HG03135 (cell line): ENCODE measurements around the gene MMP25.

ENCODE experiments used
- ATAC-seq: cut with Tn5 transposase; IDR thresholded peaks from one replicate; pipeline ENCODE4 v1.9.1; 2021; ENCODE audit warnings: mild to moderate bottlenecking, moderate library complexity; ENCODE audit not compliant: unreplicated experiment

MMP25 gene

DNA sequence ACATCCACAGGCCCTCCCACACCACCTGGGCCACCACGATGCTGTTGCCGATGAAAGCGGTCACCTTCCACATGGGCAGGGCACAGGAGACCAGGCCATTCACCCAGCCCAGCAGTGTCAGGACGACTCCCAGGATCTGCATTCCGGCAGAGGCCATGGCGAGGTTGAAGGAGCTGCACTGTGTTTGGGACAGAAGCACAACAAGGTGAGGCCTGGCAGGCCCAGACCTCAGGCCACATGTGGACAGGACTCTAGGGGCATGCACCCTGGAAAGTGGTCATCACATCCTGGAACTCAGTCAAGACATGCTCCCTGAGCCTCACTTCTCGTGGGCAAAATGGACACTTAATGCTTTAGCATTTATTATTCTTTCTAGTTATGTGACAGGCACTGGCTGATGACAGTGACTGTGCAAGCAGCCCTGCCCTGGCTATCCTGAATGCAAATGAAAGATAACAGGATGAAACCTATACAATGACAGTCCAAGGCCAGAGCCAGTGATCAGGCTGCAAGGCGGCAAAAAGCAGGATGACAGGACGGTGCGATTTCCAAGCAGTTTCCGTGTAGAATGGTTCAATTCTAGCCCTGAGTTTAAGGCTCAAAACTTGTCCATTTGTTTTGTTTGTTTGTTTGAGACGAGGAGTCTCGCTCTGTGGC lies 30.4 kb upstream of the MMP25 start:
- no peak for ATAC-seq

DNA sequence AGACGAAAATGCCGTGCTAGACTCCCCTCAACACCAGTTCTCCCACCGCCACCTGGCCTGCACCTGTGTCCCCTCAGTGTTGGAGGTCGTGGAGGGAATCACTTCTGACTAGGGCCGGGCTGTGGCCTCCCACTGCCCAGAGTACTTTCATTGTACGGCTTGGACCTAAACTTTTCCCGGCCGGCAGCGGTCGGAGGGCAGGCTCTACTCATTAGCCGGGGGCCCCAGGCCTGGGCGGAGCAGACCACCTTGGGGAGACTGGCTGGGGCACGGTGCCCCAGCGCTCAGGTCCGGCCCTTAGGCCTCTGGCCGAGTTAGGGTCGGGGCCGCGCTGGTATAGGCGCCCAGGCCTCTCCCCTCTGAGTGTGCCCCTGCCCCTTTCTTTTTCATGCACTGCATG lies 29.0 kb upstream of the MMP25 start:
- ATAC-seq = no peak

DNA sequence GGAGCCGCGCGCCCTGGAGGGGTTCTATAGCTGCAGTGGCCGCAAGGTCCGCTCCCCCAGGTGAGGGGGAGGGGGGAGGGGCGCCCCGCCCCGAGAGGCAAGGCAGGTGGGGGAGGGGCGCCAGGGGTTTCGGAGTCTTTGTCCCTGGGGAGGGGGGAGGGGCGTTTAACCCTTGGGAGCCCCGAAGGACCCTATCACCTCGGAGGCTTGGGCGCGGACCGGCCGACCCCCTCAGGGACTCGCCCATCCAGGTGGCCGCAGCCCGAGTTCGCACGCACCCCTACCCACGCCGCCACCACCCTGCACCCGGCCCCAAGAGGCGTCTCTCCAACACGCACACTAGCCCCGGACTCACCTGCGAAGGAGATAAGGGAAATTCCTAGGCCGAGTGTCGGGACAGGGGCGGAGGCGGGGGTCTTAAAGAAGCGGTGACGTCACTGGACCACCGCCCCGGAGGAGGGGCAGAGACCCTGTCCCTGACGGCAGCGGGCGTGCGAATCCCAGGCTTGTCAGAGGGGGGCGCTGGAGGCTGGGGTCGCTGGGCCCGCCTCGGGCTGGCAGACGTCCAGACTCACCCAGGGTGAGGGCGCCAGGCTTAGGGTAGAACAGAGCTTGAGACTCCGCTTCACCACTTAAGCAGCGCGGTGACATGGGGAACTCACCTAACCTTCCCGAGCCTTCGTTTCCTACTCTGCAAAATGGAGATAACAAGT lies 28.4 kb upstream of the MMP25 start, which contains the start of gene CLDN6:
Gene CLDN6, minus strand, starts transcription at position 390 of the 713 bp plus-strand sequence. CDS start 2,162 bp downstream, outside the sequence.
- no peak for ATAC-seq

DNA sequence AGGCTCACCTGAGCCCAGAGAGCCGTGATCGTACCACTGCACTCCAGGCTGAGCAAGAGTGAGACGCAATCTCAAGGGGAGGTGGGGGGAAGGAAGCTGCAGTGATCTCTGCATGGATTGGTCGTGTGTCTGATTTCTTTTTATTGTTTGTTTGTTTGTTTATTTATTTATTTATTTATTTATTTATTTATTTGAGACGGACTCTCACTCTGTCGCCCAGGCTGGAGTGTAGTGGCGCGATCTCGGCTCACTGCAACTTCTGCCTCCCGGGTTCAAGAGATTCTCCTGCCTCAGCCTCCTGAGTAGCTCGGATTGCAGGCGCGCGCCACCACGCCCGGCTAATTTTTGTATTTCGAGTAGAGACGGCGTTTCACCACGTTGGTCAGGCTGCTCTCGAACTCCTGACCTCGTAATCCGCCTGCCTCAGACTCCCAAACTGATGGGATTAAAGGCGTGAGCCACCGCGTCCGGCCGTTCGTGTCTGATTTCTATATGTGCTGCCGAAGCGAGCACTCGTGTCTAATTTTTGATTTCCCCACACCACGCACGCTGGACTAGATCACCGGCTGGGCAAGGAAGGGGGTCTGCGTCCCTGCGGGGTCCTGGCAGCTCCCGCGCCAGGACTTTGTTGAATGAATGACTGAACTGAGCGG lies 26.6 kb upstream of the MMP25 start:
- no peak for ATAC-seq

DNA sequence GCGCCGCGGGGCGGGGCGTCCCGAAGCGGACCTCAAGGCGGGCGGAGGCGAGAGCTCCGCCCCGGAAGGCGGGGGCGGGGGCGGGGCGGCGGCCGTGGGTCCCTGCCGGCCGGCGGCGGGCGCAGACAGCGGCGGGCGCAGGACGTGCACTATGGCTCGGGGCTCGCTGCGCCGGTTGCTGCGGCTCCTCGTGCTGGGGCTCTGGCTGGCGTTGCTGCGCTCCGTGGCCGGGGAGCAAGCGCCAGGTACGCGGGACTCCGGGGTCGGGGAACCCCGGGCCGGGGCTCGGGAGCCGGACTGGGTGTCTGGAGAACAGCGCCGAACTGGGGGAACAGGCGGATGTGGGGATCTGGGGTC lies 26.1 kb upstream of the MMP25 start, which contains the start of gene TNFRSF12A:
Gene TNFRSF12A, plus strand, starts transcription at position 122 of the 357 bp plus-strand sequence. Its CDS starts 30 bp downstream, at position 152.
- no peak for ATAC-seq

DNA sequence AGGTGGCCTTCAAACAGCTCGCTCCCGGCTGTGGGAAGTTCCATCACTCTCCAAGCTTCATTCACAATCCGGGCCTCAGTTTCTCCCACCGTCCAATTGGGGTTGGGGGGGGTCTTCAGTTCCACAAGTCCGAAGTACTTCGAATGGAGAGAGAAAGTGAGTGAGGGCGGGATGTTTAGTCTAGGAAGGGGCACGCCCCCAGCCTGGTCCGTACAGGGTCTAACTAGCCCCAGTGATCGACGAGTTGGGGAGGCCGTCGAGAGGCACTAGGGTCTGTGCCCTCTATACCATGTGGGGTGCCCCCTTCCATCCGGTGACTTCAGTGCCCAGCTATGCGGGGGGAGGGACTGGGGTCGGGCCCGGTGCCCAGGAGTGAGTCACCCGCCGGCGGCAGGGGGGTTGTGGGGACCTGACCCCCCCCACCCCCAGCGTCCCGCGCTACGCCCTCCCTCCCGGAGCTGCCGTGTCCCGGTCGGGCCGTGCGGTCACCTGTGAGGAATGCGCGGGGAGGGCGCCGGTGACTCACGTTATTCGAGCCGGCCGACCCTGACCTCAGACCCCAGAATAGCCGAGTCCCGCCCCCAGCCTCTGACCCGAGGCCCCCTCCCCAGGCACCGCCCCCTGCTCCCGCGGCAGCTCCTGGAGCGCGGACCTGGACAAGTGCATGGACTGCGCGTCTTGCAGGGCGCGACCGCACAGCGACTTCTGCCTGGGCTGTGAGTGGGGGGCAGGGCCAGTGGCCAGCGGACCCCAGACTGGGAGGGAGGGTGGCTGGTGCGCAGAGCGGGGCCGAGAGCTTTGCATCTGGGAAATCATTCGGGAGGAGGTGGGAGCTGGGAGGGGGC lies 25.5 kb upstream of the MMP25 start:
- no peak for ATAC-seq

DNA sequence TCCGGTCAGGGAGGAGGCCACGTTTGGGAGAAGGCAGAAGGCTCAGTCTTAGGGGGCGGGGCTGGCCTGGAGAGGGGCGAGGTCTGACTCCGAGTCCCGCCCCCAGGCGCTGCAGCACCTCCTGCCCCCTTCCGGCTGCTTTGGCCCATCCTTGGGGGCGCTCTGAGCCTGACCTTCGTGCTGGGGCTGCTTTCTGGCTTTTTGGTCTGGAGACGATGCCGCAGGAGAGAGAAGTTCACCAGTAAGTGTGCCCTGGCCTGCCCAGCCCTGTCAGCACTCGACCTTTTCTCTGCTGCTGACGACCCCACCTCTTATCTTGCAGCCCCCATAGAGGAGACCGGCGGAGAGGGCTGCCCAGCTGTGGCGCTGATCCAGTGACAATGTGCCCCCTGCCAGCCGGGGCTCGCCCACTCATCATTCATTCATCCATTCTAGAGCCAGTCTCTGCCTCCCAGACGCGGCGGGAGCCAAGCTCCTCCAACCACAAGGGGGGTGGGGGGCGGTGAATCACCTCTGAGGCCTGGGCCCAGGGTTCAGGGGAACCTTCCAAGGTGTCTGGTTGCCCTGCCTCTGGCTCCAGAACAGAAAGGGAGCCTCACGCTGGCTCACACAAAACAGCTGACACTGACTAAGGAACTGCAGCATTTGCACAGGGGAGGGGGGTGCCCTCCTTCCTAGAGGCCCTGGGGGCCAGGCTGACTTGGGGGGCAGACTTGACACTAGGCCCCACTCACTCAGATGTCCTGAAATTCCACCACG lies 24.7 kb upstream of the MMP25 start:
- ATAC-seq = peak; percentile 32

DNA sequence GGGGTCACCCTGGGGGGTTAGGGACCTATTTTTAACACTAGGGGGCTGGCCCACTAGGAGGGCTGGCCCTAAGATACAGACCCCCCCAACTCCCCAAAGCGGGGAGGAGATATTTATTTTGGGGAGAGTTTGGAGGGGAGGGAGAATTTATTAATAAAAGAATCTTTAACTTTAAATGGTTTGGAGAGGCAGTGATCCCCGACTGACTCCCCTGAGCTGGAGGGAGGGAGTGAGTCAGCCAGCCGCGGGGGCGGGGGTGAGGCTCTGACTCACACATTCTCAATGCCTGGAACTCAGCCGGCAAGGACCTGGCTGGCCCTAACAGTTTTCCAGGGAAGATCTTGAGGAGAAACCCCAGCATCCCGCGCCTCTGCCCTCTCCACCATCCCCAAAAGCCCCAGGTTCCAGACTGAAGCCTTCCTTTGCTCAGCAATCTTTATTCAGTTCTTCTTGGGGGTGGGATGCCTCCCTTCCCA lies 24.1 kb upstream of the MMP25 start:
- no peak for ATAC-seq

DNA sequence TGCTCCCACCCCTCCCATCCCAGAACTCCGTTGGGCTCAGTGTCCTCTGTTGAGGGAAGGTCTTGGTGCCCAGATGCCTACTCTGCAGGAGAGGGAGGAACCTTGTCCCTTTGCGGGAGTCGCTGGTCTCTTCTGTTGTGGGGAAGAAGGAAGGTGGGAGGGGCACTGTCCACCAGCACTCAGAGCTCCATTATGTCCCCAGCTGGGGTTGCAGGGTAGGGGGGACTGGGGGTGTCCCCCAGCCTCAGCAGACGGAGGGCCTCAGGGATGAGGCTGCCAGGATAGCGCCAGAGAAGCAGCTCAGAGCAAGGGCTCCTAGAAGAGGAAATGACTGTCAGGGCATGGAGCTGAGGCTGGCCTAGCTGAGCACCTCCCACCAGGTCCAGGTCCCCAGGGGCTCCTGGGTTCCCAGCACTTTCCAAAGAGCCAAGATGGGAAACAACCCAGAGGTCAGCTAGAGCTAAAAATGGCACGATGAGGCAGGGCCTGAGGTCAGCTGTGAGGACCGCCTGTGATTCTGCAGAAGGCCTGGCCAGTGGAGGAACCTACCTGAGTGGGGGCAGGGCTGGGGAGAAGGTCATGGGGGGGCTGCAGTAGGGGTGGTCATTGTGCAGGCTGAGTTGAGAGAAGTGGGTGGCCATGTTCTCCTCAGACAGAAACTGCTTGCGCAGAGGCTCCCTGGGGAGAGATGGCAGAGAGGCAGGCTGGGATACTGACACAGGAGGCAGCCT lies 23.5 kb upstream of the MMP25 start:
- no peak for ATAC-seq

DNA sequence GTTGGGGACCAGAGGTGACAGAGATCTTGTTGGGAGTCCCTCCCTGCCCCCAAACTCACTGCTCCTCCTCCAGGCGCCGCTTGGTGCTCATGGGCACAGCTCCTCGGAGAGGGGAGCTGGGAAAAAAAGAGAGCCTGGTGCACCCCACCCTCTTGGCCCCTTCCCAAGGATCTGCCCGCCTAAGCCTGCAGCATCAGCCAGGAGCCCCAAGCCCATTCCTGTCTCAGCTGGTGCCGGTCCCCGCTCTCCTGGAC lies 23.0 kb upstream of the MMP25 start:
- no peak for ATAC-seq

DNA sequence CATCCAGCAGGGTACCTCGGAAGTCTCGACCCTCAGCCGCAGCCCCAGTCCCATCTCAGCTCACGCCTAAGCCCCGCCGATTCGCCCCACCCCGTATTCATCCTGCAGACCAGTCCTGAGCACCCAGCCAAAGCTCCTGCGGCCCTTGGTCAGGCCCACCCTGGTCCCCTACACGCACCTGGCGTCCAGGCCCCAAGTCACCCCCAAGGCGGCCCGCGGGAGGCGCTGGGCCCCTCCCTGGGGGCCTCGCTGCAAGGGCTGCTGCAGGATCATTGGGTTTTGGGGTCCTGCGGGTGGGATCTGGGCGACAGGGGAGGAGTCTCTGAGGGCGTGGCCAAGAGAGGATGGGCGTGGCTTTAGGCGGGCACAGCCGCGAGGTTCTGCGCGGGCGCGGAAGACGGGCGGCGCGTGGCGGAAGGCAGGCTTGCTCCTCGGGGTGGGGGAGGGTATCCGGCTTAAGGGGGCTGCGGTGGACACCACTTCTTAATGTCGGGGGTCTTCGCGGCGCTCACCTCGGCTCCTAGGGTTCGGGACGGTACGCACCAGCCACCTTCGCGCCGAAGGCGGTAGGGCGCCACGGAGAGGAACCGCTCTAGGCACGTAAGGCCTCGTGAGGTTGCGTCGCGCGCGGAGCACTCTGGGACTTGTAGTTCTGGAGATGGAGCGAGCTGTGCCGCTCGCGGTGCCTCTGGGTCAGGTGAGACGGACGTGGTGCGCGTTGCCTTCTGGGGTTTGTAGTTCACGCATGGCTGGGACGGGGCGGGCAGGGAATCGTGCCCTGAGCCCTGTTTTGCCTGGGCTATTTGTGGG lies 22.5 kb upstream of the MMP25 start, which contains the start of the genes HCFC1R1 and THOC6:
Gene HCFC1R1, minus strand, starts transcription at position 274 of the 810 bp plus-strand sequence. Its CDS starts 1 bp downstream, at position 273.
Gene THOC6, plus strand, starts transcription at position 367 of the 810 bp plus-strand sequence. Its CDS starts 292 bp downstream, at position 659.
- ATAC-seq = peak; percentile 66

DNA sequence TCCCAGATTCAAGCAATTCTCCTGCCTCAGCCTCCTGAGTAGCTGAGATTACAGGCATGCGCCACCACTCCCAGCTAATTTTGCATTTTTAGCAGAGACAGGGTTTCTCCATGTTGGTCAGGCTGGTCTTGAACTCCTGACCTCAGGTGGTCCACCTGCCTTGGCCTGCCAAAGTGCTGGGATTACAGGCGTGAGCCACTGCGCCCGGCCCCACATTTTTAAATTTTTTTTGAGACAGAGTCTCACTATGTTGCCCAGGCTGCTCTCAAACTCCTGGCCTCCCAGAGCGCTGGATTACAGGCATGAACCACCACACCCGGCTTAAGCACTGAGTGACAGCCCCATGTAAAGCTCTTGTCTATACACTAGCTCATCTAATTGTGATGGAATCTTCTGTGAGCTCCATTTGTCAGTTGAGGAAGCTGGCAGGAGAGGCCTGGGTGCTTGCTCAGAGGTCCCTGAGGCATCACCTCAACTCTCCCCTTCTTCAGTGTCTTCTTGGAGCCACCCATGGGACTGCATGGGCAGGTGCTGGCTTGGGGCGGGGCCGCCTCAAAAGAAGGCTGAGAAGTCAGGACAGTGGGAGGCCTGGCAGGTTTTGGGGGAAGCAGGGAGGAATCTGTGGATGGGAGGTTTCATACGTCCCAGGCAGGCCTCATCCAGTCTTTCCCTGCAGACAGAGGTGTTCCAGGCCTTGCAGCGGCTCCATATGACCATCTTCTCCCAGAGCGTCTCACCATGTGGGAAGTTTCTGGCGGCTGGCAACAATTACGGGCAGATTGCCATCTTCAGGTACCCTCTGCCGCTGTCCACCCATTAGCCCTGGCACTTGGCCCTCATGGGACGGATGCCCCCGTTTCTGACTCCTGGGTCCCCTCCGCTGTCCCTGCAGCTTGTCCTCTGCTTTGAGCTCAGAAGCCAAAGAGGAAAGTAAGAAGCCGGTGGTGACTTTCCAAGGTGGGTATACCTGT lies 21.0 kb upstream of the MMP25 start:
- no peak for ATAC-seq

DNA sequence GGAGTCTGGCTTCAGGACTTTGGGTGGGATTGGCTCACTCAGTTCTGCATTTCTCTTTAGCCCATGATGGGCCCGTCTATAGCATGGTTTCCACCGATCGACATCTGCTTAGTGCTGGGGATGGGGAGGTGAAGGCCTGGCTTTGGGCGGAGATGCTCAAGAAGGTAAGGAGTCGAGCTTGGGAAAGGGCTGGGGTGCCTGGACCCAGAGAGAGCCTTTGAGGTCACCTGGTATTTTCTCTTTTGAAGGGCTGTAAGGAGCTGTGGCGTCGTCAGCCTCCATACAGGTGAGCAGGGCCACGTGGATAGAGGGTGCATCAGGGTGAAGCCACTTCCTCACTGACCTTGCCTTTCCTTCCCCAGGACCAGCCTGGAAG lies 20.4 kb upstream of the MMP25 start:
- no peak for ATAC-seq

DNA sequence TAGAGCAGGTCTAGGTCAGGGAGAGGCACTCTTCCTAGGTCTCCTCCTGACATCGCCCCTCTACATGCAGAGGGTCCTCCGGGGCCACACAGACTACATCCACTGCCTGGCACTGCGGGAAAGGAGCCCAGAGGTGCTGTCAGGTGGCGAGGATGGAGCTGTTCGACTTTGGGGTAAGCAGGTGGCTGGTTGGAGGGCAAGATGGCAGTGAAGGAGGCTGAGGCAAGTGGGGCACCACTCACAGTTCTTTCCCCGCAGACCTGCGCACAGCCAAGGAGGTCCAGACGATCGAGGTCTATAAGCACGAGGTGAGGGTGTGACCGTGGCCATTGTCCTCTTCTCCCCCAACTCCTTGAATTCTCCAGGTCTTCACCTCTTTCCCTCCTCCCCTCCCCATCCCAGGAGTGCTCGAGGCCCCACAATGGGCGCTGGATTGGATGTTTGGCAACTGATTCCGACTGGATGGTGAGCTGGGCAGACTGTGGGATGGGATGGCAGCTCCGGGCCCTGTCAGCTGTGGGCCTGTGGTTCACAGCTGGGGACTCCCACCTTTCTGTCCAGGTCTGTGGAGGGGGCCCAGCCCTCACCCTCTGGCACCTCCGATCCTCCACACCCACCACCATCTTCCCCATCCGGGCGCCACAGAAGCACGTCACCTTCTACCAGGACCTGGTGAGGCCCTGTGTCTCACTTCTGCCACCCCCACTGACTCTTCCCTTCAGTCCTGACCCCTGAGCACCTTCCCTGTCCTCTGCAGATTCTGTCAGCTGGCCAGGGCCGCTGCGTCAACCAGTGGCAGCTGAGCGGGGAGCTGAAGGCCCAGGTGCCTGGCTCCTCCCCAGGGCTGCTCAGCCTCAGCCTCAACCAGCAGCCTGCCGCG lies 19.5 kb upstream of the MMP25 start:
- ATAC-seq = no peak

DNA sequence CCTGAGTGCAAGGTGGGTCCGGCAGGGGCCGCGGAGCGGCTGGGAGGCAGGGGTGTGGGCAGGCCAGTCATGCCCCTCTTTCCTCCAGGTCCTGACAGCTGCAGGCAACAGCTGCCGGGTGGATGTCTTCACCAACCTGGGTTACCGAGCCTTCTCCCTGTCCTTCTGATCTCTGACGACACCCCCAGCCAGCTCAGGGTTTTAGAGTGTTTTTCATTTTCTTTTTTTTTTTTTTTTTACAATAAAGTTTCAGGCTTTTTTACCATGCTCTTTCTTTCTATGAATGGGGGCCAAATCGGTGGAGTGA lies 18.9 kb upstream of the MMP25 start:
- no peak for ATAC-seq

DNA sequence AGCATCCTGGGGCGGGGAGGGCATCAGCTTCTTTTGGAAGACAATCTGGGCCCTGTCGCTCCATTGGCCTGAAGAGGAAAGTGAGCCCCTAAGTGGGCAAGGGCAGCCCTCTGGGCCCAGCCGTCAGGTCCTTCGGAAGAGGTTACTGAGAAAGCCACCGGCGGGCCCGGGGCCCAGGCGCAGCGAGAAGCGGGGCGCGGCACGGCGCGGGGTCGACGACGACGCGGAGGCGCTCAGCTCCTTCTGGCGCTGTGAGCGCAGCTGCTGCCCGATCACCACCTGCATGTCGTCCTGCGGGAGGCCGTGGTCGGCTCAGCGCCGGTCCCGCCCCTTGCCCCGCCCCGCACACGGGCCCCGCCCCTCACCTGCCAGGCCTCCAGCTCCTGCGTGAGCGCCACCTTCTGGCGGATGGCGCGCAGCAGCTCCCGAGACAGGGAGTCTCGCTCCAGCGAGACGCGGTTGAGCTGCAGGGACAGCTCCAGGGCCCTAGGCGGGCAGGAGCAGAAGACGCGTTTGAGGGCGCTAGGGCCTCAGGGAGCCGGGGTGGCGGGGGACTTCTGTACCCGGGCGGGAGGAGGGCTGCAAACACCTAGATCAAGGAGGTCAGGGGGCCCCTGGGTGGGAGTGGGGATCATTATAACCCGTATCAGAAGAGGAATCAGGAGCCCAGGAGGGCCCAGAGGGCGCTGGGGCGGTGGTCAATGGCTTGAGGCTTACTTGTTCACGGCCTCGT lies 18.2 kb upstream of the MMP25 start:
- ATAC-seq = no peak
